Measurements from ENCODE around the gene PRKCH.

Gene PRKCH

DNA sequence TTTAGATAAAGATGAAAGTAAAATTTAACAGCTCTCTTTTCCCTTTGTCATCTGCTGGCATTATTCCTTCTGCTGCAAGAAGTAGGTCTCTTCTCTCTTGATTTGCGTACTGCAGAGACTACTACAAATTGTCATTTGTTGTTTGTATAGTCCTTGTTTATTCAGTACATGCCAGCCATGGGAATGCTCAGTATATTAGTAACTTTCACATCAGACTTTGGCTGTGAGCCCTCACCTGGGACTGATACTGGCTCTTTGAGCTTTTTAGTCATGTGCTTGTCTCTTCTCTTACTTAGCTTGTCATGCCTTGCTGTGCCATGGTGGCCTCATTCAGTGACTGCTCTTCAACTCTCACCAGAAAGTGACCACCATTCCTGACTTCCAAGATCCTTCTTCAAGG is 169.8 kb downstream of the PRKCH start:
- no peak for DNase-seq (ENCODE audit: low read depth in 1 of 2, low spot score in 1 of 2)
- H3K27me3 ChIP-seq (ENCODE audit: insufficient read depth, poor library complexity, severe bottlenecking), result no peaks in the 10 kb centered on the region
- no peak overlapping the region for H3K4me3 ChIP-seq (replicated peaks; ENCODE audit: insufficient read depth, low read length)
- TF ChIP-seq GABPA (IDR thresholded peaks at IDR 0.05; ENCODE audit: low read depth) (no peak), SPI1 (IDR thresholded peaks at IDR 0.05; ENCODE audit: borderline replicate concordance, low read depth) (no peak), POLR2AphosphoS5 (IDR thresholded peaks at IDR 0.05; ENCODE audit: low read depth) (no peak)
- TF ChIP-seq, protein P1, sequence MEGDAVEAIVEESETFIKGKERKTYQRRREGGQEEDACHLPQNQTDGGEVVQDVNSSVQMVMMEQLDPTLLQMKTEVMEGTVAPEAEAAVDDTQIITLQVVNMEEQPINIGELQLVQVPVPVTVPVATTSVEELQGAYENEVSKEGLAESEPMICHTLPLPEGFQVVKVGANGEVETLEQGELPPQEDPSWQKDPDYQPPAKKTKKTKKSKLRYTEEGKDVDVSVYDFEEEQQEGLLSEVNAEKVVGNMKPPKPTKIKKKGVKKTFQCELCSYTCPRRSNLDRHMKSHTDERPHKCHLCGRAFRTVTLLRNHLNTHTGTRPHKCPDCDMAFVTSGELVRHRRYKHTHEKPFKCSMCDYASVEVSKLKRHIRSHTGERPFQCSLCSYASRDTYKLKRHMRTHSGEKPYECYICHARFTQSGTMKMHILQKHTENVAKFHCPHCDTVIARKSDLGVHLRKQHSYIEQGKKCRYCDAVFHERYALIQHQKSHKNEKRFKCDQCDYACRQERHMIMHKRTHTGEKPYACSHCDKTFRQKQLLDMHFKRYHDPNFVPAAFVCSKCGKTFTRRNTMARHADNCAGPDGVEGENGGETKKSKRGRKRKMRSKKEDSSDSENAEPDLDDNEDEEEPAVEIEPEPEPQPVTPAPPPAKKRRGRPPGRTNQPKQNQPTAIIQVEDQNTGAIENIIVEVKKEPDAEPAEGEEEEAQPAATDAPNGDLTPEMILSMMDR (IDR thresholded peaks at IDR 0.05; ENCODE audit: insufficient read depth, low read length), result no peak
- TF ChIP-seq, protein P2, sequence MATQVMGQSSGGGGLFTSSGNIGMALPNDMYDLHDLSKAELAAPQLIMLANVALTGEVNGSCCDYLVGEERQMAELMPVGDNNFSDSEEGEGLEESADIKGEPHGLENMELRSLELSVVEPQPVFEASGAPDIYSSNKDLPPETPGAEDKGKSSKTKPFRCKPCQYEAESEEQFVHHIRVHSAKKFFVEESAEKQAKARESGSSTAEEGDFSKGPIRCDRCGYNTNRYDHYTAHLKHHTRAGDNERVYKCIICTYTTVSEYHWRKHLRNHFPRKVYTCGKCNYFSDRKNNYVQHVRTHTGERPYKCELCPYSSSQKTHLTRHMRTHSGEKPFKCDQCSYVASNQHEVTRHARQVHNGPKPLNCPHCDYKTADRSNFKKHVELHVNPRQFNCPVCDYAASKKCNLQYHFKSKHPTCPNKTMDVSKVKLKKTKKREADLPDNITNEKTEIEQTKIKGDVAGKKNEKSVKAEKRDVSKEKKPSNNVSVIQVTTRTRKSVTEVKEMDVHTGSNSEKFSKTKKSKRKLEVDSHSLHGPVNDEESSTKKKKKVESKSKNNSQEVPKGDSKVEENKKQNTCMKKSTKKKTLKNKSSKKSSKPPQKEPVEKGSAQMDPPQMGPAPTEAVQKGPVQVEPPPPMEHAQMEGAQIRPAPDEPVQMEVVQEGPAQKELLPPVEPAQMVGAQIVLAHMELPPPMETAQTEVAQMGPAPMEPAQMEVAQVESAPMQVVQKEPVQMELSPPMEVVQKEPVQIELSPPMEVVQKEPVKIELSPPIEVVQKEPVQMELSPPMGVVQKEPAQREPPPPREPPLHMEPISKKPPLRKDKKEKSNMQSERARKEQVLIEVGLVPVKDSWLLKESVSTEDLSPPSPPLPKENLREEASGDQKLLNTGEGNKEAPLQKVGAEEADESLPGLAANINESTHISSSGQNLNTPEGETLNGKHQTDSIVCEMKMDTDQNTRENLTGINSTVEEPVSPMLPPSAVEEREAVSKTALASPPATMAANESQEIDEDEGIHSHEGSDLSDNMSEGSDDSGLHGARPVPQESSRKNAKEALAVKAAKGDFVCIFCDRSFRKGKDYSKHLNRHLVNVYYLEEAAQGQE (IDR thresholded peaks at IDR 0.05; ENCODE audit: insufficient replicate concordance, low read depth), result no peak
- no peak overlapping the region for H3K27ac ChIP-seq (replicated peaks)

DNA sequence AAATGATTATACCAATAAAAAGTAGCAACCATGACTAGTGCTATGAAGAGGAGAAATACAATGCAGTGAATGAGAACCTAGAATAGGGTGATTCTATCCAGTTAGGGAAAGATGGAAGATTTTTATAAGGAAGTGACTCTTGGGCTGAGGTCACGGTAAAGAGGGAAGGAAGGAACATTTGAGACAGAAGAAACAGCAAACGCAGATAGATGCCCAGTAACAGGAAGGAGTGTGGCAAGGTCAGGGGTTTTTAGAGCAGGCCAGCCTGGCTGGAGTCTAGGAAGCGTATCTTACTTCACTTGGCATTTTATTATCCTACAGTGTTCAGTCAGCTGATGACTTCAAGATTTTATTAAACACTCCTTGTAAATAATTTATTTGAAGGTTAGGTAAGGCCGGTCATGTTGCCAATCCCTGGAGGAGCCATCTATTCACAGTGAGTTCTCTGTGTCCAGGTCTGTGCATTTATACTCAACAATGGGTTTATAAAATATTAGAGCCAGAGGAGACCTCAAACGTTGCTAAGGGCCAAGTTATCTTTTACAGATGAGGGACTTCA is 170.6 kb downstream of the PRKCH start:
- Histone ChIP-seq H3K27me3 (ENCODE audit: insufficient read depth, poor library complexity, severe bottlenecking) (no peaks in the 10 kb centered on the region), H3K27ac (replicated peaks) (peak overlapping the region; percentile 1; the same call in 1 of the 2 replicates), H3K4me3 (replicated peaks; ENCODE audit: insufficient read depth, low read length) (no peak overlapping the region)
- peak in 1 of 2 experiments; percentile 56 for DNase-seq (ENCODE audit: low read depth in 1 of 2, low spot score in 1 of 2)
- peak; percentile 65; the same call in 1 of the 2 replicates for TF ChIP-seq SPI1 (IDR thresholded peaks at IDR 0.05; ENCODE audit: borderline replicate concordance, low read depth)
- no peak for TF ChIP-seq GABPA (IDR thresholded peaks at IDR 0.05; ENCODE audit: low read depth)

DNA sequence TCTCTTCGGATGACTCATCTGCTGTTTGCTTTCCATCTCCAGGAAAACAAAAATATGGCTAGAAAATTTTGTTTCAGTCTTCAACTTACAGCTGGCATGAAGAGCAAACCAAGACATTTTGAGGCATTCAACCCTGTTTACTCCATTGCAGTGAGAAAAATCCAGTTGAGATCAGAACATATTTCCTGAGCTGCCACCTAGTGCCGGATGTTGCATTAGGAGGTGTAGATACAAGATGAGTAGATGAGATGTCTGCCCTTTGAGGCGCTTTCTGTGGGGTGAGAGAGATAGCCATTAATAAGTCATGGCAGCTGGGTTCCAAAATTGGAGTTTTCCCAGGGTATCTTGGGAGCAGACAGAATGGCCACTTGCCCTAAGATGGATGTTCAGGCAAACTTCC is 171.1 kb downstream of the PRKCH start:
- TF ChIP-seq POLR2AphosphoS5 (IDR thresholded peaks at IDR 0.05; ENCODE audit: low read depth), result no peak
- TF ChIP-seq, protein P1 (IDR thresholded peaks at IDR 0.05; ENCODE audit: insufficient read depth, low read length), result no peak
- TF ChIP-seq GABPA (IDR thresholded peaks at IDR 0.05; ENCODE audit: low read depth), result no peak
- TF ChIP-seq SPI1 (IDR thresholded peaks at IDR 0.05; ENCODE audit: borderline replicate concordance, low read depth), result no peak
- TF ChIP-seq, protein P2 (IDR thresholded peaks at IDR 0.05; ENCODE audit: insufficient replicate concordance, low read depth), result no peak
- DNase-seq (ENCODE audit: low read depth in 1 of 2, low spot score in 1 of 2), result no peak
- H3K27ac ChIP-seq (replicated peaks), result peak overlapping the region; percentile 1; the same call in 1 of the 2 replicates

DNA sequence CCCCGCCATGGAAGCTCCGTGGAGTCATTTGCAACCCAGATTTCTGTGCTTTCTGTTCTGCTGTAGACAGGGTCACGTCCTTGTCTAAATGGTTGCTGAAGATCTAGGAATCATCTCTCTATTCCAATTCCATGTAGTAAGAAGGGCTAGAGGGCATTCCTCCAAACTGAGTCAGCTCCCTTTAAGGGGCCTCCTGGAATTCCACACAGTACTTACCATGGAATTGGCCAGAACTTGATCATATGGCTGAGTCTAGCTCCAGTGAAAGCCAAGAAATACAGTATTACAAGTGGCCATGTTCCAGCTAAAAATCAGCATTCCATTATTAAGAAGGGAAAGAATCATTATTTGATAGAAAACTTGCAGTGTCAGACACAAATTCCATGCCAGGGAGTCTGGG is 171.9 kb downstream of the PRKCH start:
- Histone ChIP-seq H3K27me3 (ENCODE audit: insufficient read depth, poor library complexity, severe bottlenecking) (no peaks in the 10 kb centered on the region), H3K4me3 (replicated peaks; ENCODE audit: insufficient read depth, low read length) (no peak overlapping the region), H3K27ac (replicated peaks) (no peak overlapping the region)
- DNase-seq (ENCODE audit: low read depth in 1 of 2, low spot score in 1 of 2), result no peak
- TF ChIP-seq POLR2AphosphoS5 (IDR thresholded peaks at IDR 0.05; ENCODE audit: low read depth) (no peak), GABPA (IDR thresholded peaks at IDR 0.05; ENCODE audit: low read depth) (no peak), SPI1 (IDR thresholded peaks at IDR 0.05; ENCODE audit: borderline replicate concordance, low read depth) (no peak)
- TF ChIP-seq, protein P1 (IDR thresholded peaks at IDR 0.05; ENCODE audit: insufficient read depth, low read length), result no peak

More for the DNA sequence above, 171.1 kb downstream of the PRKCH start:
- Histone ChIP-seq H3K4me3 (replicated peaks; ENCODE audit: insufficient read depth, low read length) (no peak overlapping the region), H3K27me3 (ENCODE audit: insufficient read depth, poor library complexity, severe bottlenecking) (no peaks in the 10 kb centered on the region)
